Tibial nerve (tissue), 4 donors: ENCODE measurements around the gene AKAP11. TPM values are rescaled to one million over a fixed set of nuclear protein-coding genes. Genes with fewer than 3 reads are reported as not detected.
A peak's percentile ranks its signal among the peaks of the same experiment; 100 is the strongest.

ENCODE experiments used
- DNase-seq, 2 donors: peaks; one replicate each; pipeline ENCODE4 v3.0.0-alpha.2; 2019; ENCODE audit warnings: low spot score in 2 of 2
- H3K27ac ChIP-seq, 4 donors: fragments of 200-600 bp; sonication (generic) in 3 of 4; one replicate each; pipeline ENCODE4 v1.5.1; 2017 to 2019; ENCODE audit warnings: mild to moderate bottlenecking in 1 of 4
- H3K27me3 ChIP-seq, 2 donors: fragments of 200-600 bp; sonication (generic) in 1 of 2; one replicate each; pipeline versions ENCODE4 v1.5.1 to v1.6.0; 2017 to 2019
- H3K36me3 ChIP-seq, 3 donors: fragments of 200-600 bp; sonication (generic); one replicate each; pipeline ENCODE4 v1.5.1; 2018 to 2019
- H3K4me1 ChIP-seq, 4 donors: fragments of 200-600 bp; sonication (generic) in 3 of 4; one replicate each; pipeline ENCODE4 v1.5.1; 2017 to 2019
- H3K4me3 ChIP-seq, 4 donors: fragments of 200-600 bp; sonication (generic) in 3 of 4; one replicate each; pipeline ENCODE4 v1.5.1; 2017 to 2019; ENCODE audit warnings: mild to moderate bottlenecking in 1 of 4, moderate library complexity in 1 of 4
- H3K9me3 ChIP-seq, 4 donors: fragments of 200-600 bp; sonication (generic) in 3 of 4; one replicate each; pipeline ENCODE4 v1.5.1; 2017 to 2019
- EP300 ChIP-seq, 2 donors: sonication (generic); formaldehyde crosslinking; IDR thresholded peaks; one replicate each; pipeline ENCODE4 v1.6.1; 2017; ENCODE audit warnings: antibody characterized with exemption in 2 of 2, mild to moderate bottlenecking in 1 of 2
- POLR2A ChIP-seq, 2 donors: fragments of 450-650 bp; IDR thresholded peaks; one replicate each; pipeline ENCODE4 v1.6.1; 2017; ENCODE audit warnings: antibody characterized with exemption in 2 of 2, mild to moderate bottlenecking in 2 of 2, moderate library complexity in 2 of 2
- WGBS, 2 donors: methylation state at CpG; one replicate each; pipeline ENCODE4 v1.1.5; 2018; 5-methylcytosine and 5-hydroxymethylcytosine counted together
- total RNA-seq, 4 donors: library from RNA; depleted of rRNA; stranded (reverse); fragments of >200 nt; gene quantifications; one replicate each; pipeline ENCODE4 v1.1.0, GENCODE V29; 2016
- TF ChIP-seq, protein P1 (sequence below), 5 experiments: fragments of 200-600 bp in 3 of 5; fragments of 450-650 bp in 2 of 5; sonication (generic) in 3 of 5; IDR thresholded peaks; one replicate each; pipeline ENCODE4 v1.5.1; 2016 to 2019; ENCODE audit warnings: antibody characterized with exemption in 5 of 5, mild to moderate bottlenecking in 3 of 5, moderate library complexity in 2 of 5

AKAP11 gene
- total RNA-seq, 4 donors from 2014 or later, result 38.4 to 53.8 (median 46.0) TPM

DNA sequence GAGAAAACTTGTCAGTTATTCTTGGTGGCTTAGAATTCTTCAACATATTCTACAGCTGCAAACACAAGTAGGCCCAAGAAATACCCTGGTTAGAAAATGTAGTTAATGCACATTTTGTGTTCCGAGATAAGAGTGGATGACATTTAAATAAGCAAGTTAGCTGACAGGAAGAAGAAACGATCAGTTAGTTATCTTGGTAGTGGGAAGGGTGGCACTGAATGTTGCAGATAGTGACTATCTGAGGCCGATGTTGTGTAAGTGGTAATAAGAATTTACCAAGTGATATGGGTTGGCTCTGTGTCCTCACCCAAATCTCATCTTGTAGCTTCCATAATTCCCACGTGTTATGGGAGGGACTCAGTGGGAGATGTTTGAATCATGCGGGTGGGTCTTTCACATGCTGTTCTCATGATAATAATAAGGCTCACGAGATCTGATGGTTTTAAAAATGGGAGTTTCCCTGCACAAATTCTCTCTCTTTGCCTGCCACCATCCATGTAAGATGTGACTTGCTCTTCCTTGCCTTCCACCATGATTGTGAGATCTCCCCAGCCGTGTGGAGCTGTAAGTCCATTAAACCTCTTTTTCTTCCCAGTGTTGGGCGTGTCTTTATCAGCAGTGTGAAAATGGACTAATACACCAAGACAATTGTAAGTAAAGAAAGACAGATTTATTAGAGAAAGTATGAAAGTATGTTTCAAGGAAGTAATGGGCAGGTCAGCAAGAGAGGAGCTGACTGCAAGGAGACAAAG is 10.9 kb upstream of the AKAP11 start:
- no peak for DNase-seq
- H3K27ac ChIP-seq, result no peak overlapping the region
- H3K36me3 ChIP-seq, result no peaks in the 10 kb centered on the region
- 79 to 92% methylated on average over 8 of the region's 8 CpGs for WGBS, 2 donors
- no peaks in the 10 kb centered on the region for H3K4me1 ChIP-seq
- H3K9me3 ChIP-seq, result no peaks in the 10 kb centered on the region
- TF ChIP-seq, protein P1, sequence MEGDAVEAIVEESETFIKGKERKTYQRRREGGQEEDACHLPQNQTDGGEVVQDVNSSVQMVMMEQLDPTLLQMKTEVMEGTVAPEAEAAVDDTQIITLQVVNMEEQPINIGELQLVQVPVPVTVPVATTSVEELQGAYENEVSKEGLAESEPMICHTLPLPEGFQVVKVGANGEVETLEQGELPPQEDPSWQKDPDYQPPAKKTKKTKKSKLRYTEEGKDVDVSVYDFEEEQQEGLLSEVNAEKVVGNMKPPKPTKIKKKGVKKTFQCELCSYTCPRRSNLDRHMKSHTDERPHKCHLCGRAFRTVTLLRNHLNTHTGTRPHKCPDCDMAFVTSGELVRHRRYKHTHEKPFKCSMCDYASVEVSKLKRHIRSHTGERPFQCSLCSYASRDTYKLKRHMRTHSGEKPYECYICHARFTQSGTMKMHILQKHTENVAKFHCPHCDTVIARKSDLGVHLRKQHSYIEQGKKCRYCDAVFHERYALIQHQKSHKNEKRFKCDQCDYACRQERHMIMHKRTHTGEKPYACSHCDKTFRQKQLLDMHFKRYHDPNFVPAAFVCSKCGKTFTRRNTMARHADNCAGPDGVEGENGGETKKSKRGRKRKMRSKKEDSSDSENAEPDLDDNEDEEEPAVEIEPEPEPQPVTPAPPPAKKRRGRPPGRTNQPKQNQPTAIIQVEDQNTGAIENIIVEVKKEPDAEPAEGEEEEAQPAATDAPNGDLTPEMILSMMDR (IDR thresholded peaks at IDR 0.05), result no peak
- TF ChIP-seq POLR2A (IDR thresholded peaks at IDR 0.05) (no peak), EP300 (IDR thresholded peaks at IDR 0.05) (no peak)
- H3K4me3 ChIP-seq, result no peak overlapping the region
- no peaks in the 10 kb centered on the region for H3K27me3 ChIP-seq

DNA sequence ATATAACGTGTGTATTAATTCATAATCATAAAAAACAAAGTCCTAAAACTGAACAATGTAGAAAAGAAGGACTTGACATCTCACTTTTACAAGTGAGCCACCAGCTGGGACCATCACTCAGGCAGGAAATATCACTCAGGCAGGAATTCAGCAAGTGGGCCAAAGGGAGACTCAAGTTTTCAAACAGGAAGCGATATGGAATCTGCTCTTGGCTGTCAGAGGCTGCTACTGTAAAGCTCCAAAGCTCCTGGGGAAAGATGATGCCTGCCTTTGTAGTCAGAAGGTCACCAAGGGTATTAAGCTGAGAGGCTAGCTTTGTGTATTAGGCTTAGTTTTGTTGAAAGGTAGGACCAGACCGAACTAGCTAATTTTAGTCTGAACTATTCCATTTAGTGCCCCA is 5.5 kb upstream of the AKAP11 start:
- no peaks in the 10 kb centered on the region for H3K36me3 ChIP-seq
- 41 to 48% methylated on average over 3 of the region's 3 CpGs for WGBS, 2 donors
- H3K9me3 ChIP-seq, result no peaks in the 10 kb centered on the region
- no peaks in the 10 kb centered on the region for H3K27me3 ChIP-seq
- DNase-seq, result no peak
- H3K4me3 ChIP-seq, result no peak overlapping the region
- no peak overlapping the region for H3K27ac ChIP-seq
- H3K4me1 ChIP-seq, result peaks cover 0 to 5% (median 0%) of the 10 kb centered on the region in 4 donors
- TF ChIP-seq, protein P1 (IDR thresholded peaks at IDR 0.05), result no peak
- no peak for TF ChIP-seq EP300 (IDR thresholded peaks at IDR 0.05)
- TF ChIP-seq POLR2A (IDR thresholded peaks at IDR 0.05), result no peak

DNA sequence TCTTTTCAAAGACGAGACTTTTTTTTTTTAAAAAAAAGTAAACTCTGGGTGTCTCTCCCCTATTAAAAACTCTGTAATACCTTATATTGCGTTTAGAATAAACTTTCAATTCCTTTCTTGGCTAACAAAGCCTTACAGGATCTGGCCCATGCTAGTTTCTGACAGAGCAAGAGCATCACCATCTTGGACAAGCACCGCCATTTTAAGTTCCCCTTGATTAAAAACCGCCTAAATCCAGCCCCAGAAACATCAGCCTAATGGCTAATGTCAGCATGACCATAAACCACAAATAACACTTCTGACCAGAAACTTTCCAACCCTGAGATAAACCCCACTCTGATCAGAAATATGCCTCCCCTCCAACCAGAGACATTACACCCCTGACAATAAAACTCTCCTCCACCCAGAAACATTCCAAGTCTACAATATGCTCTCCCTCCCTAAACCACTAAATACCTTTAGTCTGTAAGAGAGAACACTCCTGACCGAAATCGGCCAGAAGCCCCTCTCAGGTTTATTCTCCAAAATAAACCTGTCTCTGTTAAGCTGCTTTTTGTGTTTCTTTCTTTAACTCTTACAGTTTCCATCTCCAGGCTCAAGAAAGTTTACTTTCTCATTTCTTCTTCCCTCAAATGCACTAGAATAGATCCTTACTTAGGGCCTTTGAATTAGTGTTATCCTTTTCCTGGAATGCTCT is 1.6 kb upstream of the AKAP11 start:
- Histone ChIP-seq H3K9me3 (no peaks in the 10 kb centered on the region), H3K27me3 (no peaks in the 10 kb centered on the region), H3K27ac (no peak overlapping the region), H3K4me1 (peaks cover 0 to 33% (median 8%) of the 10 kb centered on the region in 4 donors), H3K4me3 (no peak overlapping the region), H3K36me3 (no peaks in the 10 kb centered on the region)
- TF ChIP-seq EP300 (IDR thresholded peaks at IDR 0.05) (no peak), POLR2A (IDR thresholded peaks at IDR 0.05) (no peak)
- TF ChIP-seq, protein P1 (IDR thresholded peaks at IDR 0.05), result no peak
- no peak for DNase-seq
- 94 to 95% methylated on average over 6 of the region's 6 CpGs for WGBS, 2 donors

DNA sequence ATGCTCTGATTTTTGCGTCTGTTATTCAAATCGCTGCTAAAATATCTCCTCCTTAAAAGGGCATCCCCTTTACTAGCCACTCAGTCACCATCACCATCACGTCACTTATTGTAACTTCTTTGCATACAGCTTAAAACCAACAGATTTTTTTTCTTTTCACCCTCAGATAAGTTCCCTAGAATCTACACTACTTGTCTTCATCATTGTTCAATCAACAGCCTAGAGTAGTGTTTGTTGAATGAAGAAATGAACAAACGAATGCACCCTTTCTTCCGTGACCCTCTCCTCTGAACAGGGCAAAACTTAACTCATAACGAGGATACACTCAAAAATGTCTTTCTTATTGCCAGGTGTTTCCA is 1.1 kb upstream of the AKAP11 start:
- Histone ChIP-seq H3K4me1 (peaks cover 0 to 38% (median 8%) of the 10 kb centered on the region in 4 donors), H3K9me3 (no peaks in the 10 kb centered on the region), H3K4me3 (peak overlapping the region; percentile 46 to 97 (median 85)), H3K36me3 (no peaks in the 10 kb centered on the region), H3K27ac (peak overlapping the region in 3 of 4 donors; percentile 85 to 97 (median 95)), H3K27me3 (no peaks in the 10 kb centered on the region)
- no peak for TF ChIP-seq POLR2A (IDR thresholded peaks at IDR 0.05)
- TF ChIP-seq, protein P1 (IDR thresholded peaks at IDR 0.05), result no peak
- TF ChIP-seq EP300 (IDR thresholded peaks at IDR 0.05), result no peak
- WGBS, 2 donors, result 79 to 84% methylated on average over 6 of the region's 6 CpGs
- DNase-seq, result no peak
